GM12878 (cell line): ENCODE results near the gene ZNF48. TPM values are rescaled to one million over a fixed set of nuclear protein-coding genes. Genes with fewer than 3 reads are reported as not detected.

Source experiments
- ASH2L ChIP-seq: fragments of 300-600, 200-600 bp; sonication (generic); IDR thresholded peaks from 2 replicates; pipeline ENCODE4 v1.6.1; 2017; ENCODE audit warnings: low read depth, mild to moderate bottlenecking, borderline replicate concordance
- BACH1 ChIP-seq: fragments of 450-650 bp; IDR thresholded peaks from 2 replicates; pipeline ENCODE4 v1.6.1; 2017; ENCODE audit warnings: mild to moderate bottlenecking, borderline replicate concordance
- BCLAF1 ChIP-seq: fragments of 450-650 bp; IDR thresholded peaks from 2 replicates; pipeline ENCODE4 v1.6.1; 2017; ENCODE audit warnings: antibody characterized with exemption, mild to moderate bottlenecking, moderate library complexity
- BRCA1 ChIP-seq: IDR thresholded peaks from 2 replicates; pipeline ENCODE4 v1.6.1; 2011; ENCODE audit warnings: low read depth, low read length, improper control_type of control experiment
- CHD2 ChIP-seq: IDR thresholded peaks from 2 replicates; pipeline ENCODE4 v1.6.1; 2011; ENCODE audit warnings: low read depth, low read length, improper control_type of control experiment, borderline replicate concordance
- CUX1 ChIP-seq: IDR thresholded peaks from 2 replicates; pipeline ENCODE4 v1.6.1; 2012; ENCODE audit warnings: improper control_type of control experiment, low read depth, low read length; ENCODE audit not compliant: insufficient replicate concordance
- HSF1 ChIP-seq: fragments of 150-350 bp; IDR thresholded peaks from 2 replicates; pipeline ENCODE4 v1.6.1; 2014; ENCODE audit warnings: mild to moderate bottlenecking, low read depth, low read length
- JUND ChIP-seq: IDR thresholded peaks from 2 replicates; pipeline ENCODE4 v1.6.1; 2012; ENCODE audit warnings: low read depth, mild to moderate bottlenecking, low read length, improper control_type of control experiment, moderate library complexity
- MLLT1 ChIP-seq: fragments of 450-650 bp; IDR thresholded peaks from 2 replicates; pipeline ENCODE4 v1.6.1; 2016; ENCODE audit warnings: mild to moderate bottlenecking
- MYC ChIP-seq: IDR thresholded peaks from 2 replicates; pipeline ENCODE4 v1.6.1; 2011; ENCODE audit warnings: mild to moderate bottlenecking, low read length, moderate library complexity, inconsistent platforms; ENCODE audit not compliant: insufficient read depth, insufficient replicate concordance, insufficient read length, severe bottlenecking
- PML ChIP-seq: IDR thresholded peaks from 2 replicates; pipeline ENCODE4 v1.6.1; 2012; ENCODE audit warnings: low read length, inconsistent platforms
- RAD51 ChIP-seq: fragments of 450-650 bp; IDR thresholded peaks from 2 replicates; pipeline ENCODE4 v1.6.1; 2016; ENCODE audit warnings: moderate library complexity, mild to moderate bottlenecking, inconsistent platforms
- STAT1 ChIP-seq: fragments of 450-650 bp; conservative IDR thresholded peaks from 2 replicates; pipeline ENCODE4 v1.6.1; 2014; ENCODE audit warnings: antibody characterized with exemption, mild to moderate bottlenecking
- STAT3 ChIP-seq: IDR thresholded peaks from 2 replicates; pipeline ENCODE4 v1.6.1; 2011; ENCODE audit warnings: low read depth, low read length, improper control_type of control experiment
- TARDBP ChIP-seq: IDR thresholded peaks from 2 replicates; pipeline ENCODE4 v1.6.1; 2016; ENCODE audit warnings: borderline replicate concordance
- YBX1 ChIP-seq: fragments of 450-650 bp; IDR thresholded peaks from 2 replicates; pipeline ENCODE4 v1.6.1; 2016; ENCODE audit warnings: antibody characterized with exemption
- YY1 ChIP-seq: IDR thresholded peaks from 2 replicates; pipeline ENCODE4 v1.6.1; 2011; ENCODE audit warnings: low read depth, mild to moderate bottlenecking, low read length
- ZNF384 ChIP-seq: IDR thresholded peaks from 2 replicates; pipeline ENCODE4 v1.6.1; 2012; ENCODE audit warnings: low read depth, mild to moderate bottlenecking, low read length, improper control_type of control experiment, borderline replicate concordance
- ZZZ3 ChIP-seq: IDR thresholded peaks from 2 replicates; pipeline ENCODE4 v1.6.1; 2011; ENCODE audit warnings: low read depth; ENCODE audit not compliant: control insufficient read depth, insufficient read length
- polyA plus RNA-seq, 11 experiments: library from polyadenylated mRNA; depleted of rRNA in 4 of 11; unstranded in 6 of 11; stranded (reverse) in 5 of 11; fragments of >200 nt; fragmentation: Nextera tagmentation in 4 of 11; fragmentation: Illumina TruSeq in 1 of 11; extraction: Ambion mirVana in 4 of 11; extraction: Trizol in 1 of 11; gene quantifications; 1 replicate in 1 of 11; 2 replicates in 10 of 11; pipeline versions ENCODE4 v1.2.1 to v1.2.3, GENCODE V29; 2011 to 2016; ENCODE audit warnings: inconsistent platforms in 2 of 11, missing spikeins in 2 of 11, low read depth in 1 of 11
- total RNA-seq, 4 experiments: library from RNA; depleted of rRNA in 3 of 4; stranded (reverse); fragments of >200 nt in 3 of 4; fragmentation: Illumina TruSeq in 1 of 4; extraction: Trizol in 1 of 4; gene quantifications; 2 replicates each; pipeline versions ENCODE4 v1.2.1 to v1.2.3, GENCODE V29; 2013 to 2021

ZNF48 gene
- total and polyA plus RNA-seq, 10 of the 15 experiments (the other 5 are each of a cell fraction or from before 2014, with no cell fraction given), result 0.14 to 12.0 (median 4.2) TPM

GRCh38 chr16:30417529-30418349 is 22.5 kb downstream of the ZNF48 start (continued):
- TF ChIP-seq STAT3, result no peak
- no peak for TF ChIP-seq ZNF384
- TF ChIP-seq JUND, result no peak
- TF ChIP-seq BACH1, result peak; percentile 74
- 0 out of 2 replicates have a peak, but pooled peaks have one; percentile 28 for TF ChIP-seq ASH2L
- peak; percentile 58; the same call in 1 of the 2 replicates for TF ChIP-seq CHD2
- TF ChIP-seq ZZZ3, result no peak
- TF ChIP-seq STAT1, result no peak
- TF ChIP-seq RAD51, result no peak
- TF ChIP-seq HSF1, result no peak
- no peak for TF ChIP-seq CUX1
- TF ChIP-seq BRCA1, result no peak
- no peak for TF ChIP-seq YBX1
- TF ChIP-seq TARDBP, result no peak
- no peak; the same call in 1 of the 2 replicates for TF ChIP-seq YY1
- no peak; the same call in 1 of the 2 replicates for TF ChIP-seq PML
- TF ChIP-seq MLLT1, result no peak
- TF ChIP-seq MYC, result peak; percentile 31
- TF ChIP-seq BCLAF1, result no peak
